ENCODE data around the gene ZNF804A. TPM values are rescaled to one million over a fixed set of nuclear protein-coding genes. Genes with fewer than 3 reads are reported as not detected.

The ZNF804A gene
- total RNA-seq, 1 experiment from 2014 or later = not detected

GRCh38 chr2:184598002-184598315, 370 bp upstream of the ZNF804A start:
- Mint-ChIP-seq H3K27me3 (ENCODE audit: insufficient read depth, unreplicated experiment) (no peaks in the 10 kb centered on the region), H3K4me3 (ENCODE audit: unreplicated experiment) (no peak overlapping the region), H3K36me3 (ENCODE audit: insufficient read depth, unreplicated experiment) (no peaks in the 10 kb centered on the region), H3K27ac (ENCODE audit: unreplicated experiment) (no peak overlapping the region), H3K9me3 (ENCODE audit: unreplicated experiment) (no peaks in the 10 kb centered on the region), H3K4me1 (ENCODE audit: low read depth, unreplicated experiment) (no peaks in the 10 kb centered on the region)
- intact Hi-C loops (cut with micrococcal nuclease; ENCODE audit: unreplicated experiment) = no loop called here
- no peak for TF ChIP-seq CTCF (IDR thresholded peaks at IDR 0.05; ENCODE audit: insufficient read depth in 1 of 2, low read depth in 1 of 2, low read length in 1 of 2, severe bottlenecking in 1 of 2, unreplicated experiment in 1 of 2)
- BruUV-seq (replicated peaks) = no TSS peak
- no peak overlapping the region for H3K4me3 ChIP-seq (ENCODE audit: low read depth, low read length)
- no peaks in the 10 kb centered on the region for H3K4me1 ChIP-seq
- ChIA-PET CTCF (no interaction called here), POLR2A (no interaction called here)
- DNase-seq = no peak
- H3K27me3 ChIP-seq (replicated peaks; ENCODE audit: control insufficient read depth, insufficient read depth, low read length) = no peaks in the 10 kb centered on the region
- H3K36me3 ChIP-seq (ENCODE audit: control insufficient read depth, insufficient read depth, low read length) = no peaks in the 10 kb centered on the region
- H3K9me3 ChIP-seq = no peaks in the 10 kb centered on the region

- Histone ChIP-seq H3K36me3 (ENCODE audit: control insufficient read depth, insufficient read depth, low read length) (no peaks in the 10 kb centered on the region), H3K4me3 (ENCODE audit: low read depth, low read length) (no peak overlapping the region), H3K27me3 (replicated peaks; ENCODE audit: control insufficient read depth, insufficient read depth, low read length) (no peaks in the 10 kb centered on the region), H3K9me3 (no peaks in the 10 kb centered on the region), H3K4me1 (no peaks in the 10 kb centered on the region)
- H3K36me3 Mint-ChIP-seq (ENCODE audit: insufficient read depth, unreplicated experiment) = no peaks in the 10 kb centered on the region
- H3K4me3 Mint-ChIP-seq (ENCODE audit: unreplicated experiment) = no peak overlapping the region
- ChIA-PET CTCF (no interaction called here), POLR2A (no interaction called here)
- intact Hi-C loops (cut with micrococcal nuclease; ENCODE audit: unreplicated experiment) = no loop called here
- DNase-seq = no peak
- H3K4me1 Mint-ChIP-seq (ENCODE audit: low read depth, unreplicated experiment) = no peaks in the 10 kb centered on the region
- H3K27ac Mint-ChIP-seq (ENCODE audit: unreplicated experiment) = no peak overlapping the region
- TF ChIP-seq CTCF (IDR thresholded peaks at IDR 0.05; ENCODE audit: insufficient read depth in 1 of 2, low read depth in 1 of 2, low read length in 1 of 2, severe bottlenecking in 1 of 2, unreplicated experiment in 1 of 2) = no peak
- H3K27me3 Mint-ChIP-seq (ENCODE audit: insufficient read depth, unreplicated experiment) = no peaks in the 10 kb centered on the region
- H3K9me3 Mint-ChIP-seq (ENCODE audit: unreplicated experiment) = no peaks in the 10 kb centered on the region
- no TSS peak for BruUV-seq (replicated peaks)
Observed at GRCh38 chr2:184599054-184599871, 934 bp downstream of the ZNF804A start.

- Mint-ChIP-seq H3K4me3 (ENCODE audit: unreplicated experiment) (no peak overlapping the region), H3K9me3 (ENCODE audit: unreplicated experiment) (no peaks in the 10 kb centered on the region), H3K27me3 (ENCODE audit: insufficient read depth, unreplicated experiment) (no peaks in the 10 kb centered on the region), H3K4me1 (ENCODE audit: low read depth, unreplicated experiment) (no peaks in the 10 kb centered on the region), H3K36me3 (ENCODE audit: insufficient read depth, unreplicated experiment) (no peaks in the 10 kb centered on the region), H3K27ac (ENCODE audit: unreplicated experiment) (no peak overlapping the region)
- Histone ChIP-seq H3K4me3 (ENCODE audit: low read depth, low read length) (no peak overlapping the region), H3K36me3 (ENCODE audit: control insufficient read depth, insufficient read depth, low read length) (no peaks in the 10 kb centered on the region), H3K9me3 (no peaks in the 10 kb centered on the region), H3K4me1 (no peaks in the 10 kb centered on the region), H3K27me3 (replicated peaks; ENCODE audit: control insufficient read depth, insufficient read depth, low read length) (no peaks in the 10 kb centered on the region)
- DNase-seq = no peak
- intact Hi-C loops (cut with micrococcal nuclease; ENCODE audit: unreplicated experiment) = no loop called here
- BruUV-seq (replicated peaks) = no TSS peak
- ChIA-PET POLR2A (no interaction called here), CTCF (no interaction called here)
- TF ChIP-seq CTCF (IDR thresholded peaks at IDR 0.05; ENCODE audit: insufficient read depth in 1 of 2, low read depth in 1 of 2, low read length in 1 of 2, severe bottlenecking in 1 of 2, unreplicated experiment in 1 of 2) = no peak
Observed at GRCh38 chr2:184599872-184600222, 1.5 kb downstream of the ZNF804A start.
